ENCODE results near the gene TLR4.

TLR4 gene

GRCh38 chr9:117665601-117666385, 38.4 kb upstream of the TLR4 start:
- Histone ChIP-seq H3K36me3 (replicated peaks; ENCODE audit: low read depth, low read length) (no peaks in the 10 kb centered on the region), H4K20me1 (ENCODE audit: insufficient read depth, low read length) (no peaks in the 10 kb centered on the region), H3K27ac (ENCODE audit: low read length) (no peak overlapping the region), H3K4me3 (ENCODE audit: low read length) (no peak overlapping the region), H3K27me3 (ENCODE audit: low read depth, low read length) (peaks cover under 1% of the 10 kb centered on the region; the same call in 1 of the 2 replicates), H2AFZ (ENCODE audit: low read depth, low read length) (no peak overlapping the region), H3K9me3 (ENCODE audit: insufficient read depth, low read length) (no peaks in the 10 kb centered on the region), H3K79me2 (ENCODE audit: low read length) (no peaks in the 10 kb centered on the region), H3K4me2 (ENCODE audit: low read length) (no peak overlapping the region), H3K9ac (ENCODE audit: low read length) (no peak overlapping the region), H3K4me1 (ENCODE audit: low read length) (no peaks in the 10 kb centered on the region)
- TF ChIP-seq CTCF (IDR thresholded peaks at IDR 0.05; ENCODE audit: low read depth, low read length) (no peak), EZH2phosphoT487 (IDR thresholded peaks at IDR 0.05; ENCODE audit: low read depth) (no peak)

DNA sequence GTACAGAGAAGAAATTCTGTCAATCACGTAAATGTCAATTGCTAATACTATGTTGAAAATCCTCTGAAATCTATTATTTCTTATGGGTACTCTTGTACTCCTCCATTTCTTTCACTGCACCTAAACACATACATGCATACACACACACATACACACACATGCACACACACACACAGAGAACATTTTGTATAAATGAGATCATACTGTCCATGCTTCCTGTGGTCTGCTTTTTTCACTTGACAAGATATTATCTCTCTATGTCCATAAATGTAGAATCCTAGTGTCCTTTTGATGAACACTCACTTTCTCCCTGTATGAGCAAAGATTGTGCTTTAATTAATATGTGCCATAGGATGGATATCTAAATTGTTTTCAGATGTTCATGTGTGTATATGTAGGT, 32.7 kb upstream of the TLR4 start:
- H2AFZ ChIP-seq (ENCODE audit: low read depth, low read length), result no peak overlapping the region
- no peaks in the 10 kb centered on the region for H4K20me1 ChIP-seq (ENCODE audit: insufficient read depth, low read length)
- H3K79me2 ChIP-seq (ENCODE audit: low read length), result no peaks in the 10 kb centered on the region
- H3K4me3 ChIP-seq (ENCODE audit: low read length), result no peak overlapping the region
- H3K4me2 ChIP-seq (ENCODE audit: low read length), result no peak overlapping the region
- H3K9ac ChIP-seq (ENCODE audit: low read length), result no peak overlapping the region
- H3K36me3 ChIP-seq (replicated peaks; ENCODE audit: low read depth, low read length), result no peaks in the 10 kb centered on the region
- TF ChIP-seq CTCF (IDR thresholded peaks at IDR 0.05; ENCODE audit: low read depth, low read length) (no peak), EZH2phosphoT487 (IDR thresholded peaks at IDR 0.05; ENCODE audit: low read depth) (no peak)
- no peaks in the 10 kb centered on the region for H3K9me3 ChIP-seq (ENCODE audit: insufficient read depth, low read length)
- H3K4me1 ChIP-seq (ENCODE audit: low read length), result no peaks in the 10 kb centered on the region
- H3K27ac ChIP-seq (ENCODE audit: low read length), result no peak overlapping the region
- no peaks in the 10 kb centered on the region; the same call in 1 of the 2 replicates for H3K27me3 ChIP-seq (ENCODE audit: low read depth, low read length)

DNA sequence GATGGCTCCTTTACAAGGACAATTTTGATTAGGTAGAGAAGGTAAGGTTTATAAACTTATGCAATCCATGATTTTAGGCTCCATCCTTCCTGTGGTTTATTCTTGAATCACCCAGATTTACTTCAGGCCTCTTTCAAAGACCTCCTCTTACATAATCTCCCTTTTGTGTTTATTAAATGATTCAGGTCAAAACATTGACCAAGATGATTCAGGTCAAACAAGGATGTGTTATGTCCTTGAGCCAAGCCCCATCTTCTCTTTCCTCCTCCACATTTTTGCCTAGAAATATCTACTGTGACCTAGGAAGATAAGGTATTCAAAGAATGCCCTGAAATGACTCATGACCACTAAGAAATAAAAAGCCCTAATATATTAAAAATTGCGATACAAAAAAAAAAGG, 31.8 kb upstream of the TLR4 start:
- Histone ChIP-seq H3K36me3 (replicated peaks; ENCODE audit: low read depth, low read length) (no peaks in the 10 kb centered on the region), H3K79me2 (ENCODE audit: low read length) (no peaks in the 10 kb centered on the region), H3K4me2 (ENCODE audit: low read length) (no peak overlapping the region), H3K9ac (ENCODE audit: low read length) (no peak overlapping the region), H3K4me3 (ENCODE audit: low read length) (no peak overlapping the region), H3K27ac (ENCODE audit: low read length) (no peak overlapping the region), H4K20me1 (ENCODE audit: insufficient read depth, low read length) (no peaks in the 10 kb centered on the region), H3K27me3 (ENCODE audit: low read depth, low read length) (no peaks in the 10 kb centered on the region; the same call in 1 of the 2 replicates), H3K9me3 (ENCODE audit: insufficient read depth, low read length) (no peaks in the 10 kb centered on the region), H2AFZ (ENCODE audit: low read depth, low read length) (no peak overlapping the region), H3K4me1 (ENCODE audit: low read length) (peaks cover under 1% of the 10 kb centered on the region; the same call in 1 of the 2 replicates)
- TF ChIP-seq CTCF (IDR thresholded peaks at IDR 0.05; ENCODE audit: low read depth, low read length) (no peak), EZH2phosphoT487 (IDR thresholded peaks at IDR 0.05; ENCODE audit: low read depth) (no peak)

- H3K36me3 ChIP-seq (replicated peaks; ENCODE audit: low read depth, low read length), result no peaks in the 10 kb centered on the region
- no peak overlapping the region for H2AFZ ChIP-seq (ENCODE audit: low read depth, low read length)
- H3K4me1 ChIP-seq (ENCODE audit: low read length), result peaks cover 19% of the 10 kb centered on the region
- H3K4me3 ChIP-seq (ENCODE audit: low read length), result no peak overlapping the region
- H3K9me3 ChIP-seq (ENCODE audit: insufficient read depth, low read length), result no peaks in the 10 kb centered on the region
- H3K4me2 ChIP-seq (ENCODE audit: low read length), result no peak overlapping the region
- no peak overlapping the region for H3K27ac ChIP-seq (ENCODE audit: low read length)
- TF ChIP-seq EZH2phosphoT487 (IDR thresholded peaks at IDR 0.05; ENCODE audit: low read depth), result no peak
- TF ChIP-seq CTCF (IDR thresholded peaks at IDR 0.05; ENCODE audit: low read depth, low read length), result peak; percentile 15
- H3K9ac ChIP-seq (ENCODE audit: low read length), result no peak overlapping the region
- H3K27me3 ChIP-seq (ENCODE audit: low read depth, low read length), result 0 out of 2 replicates have a peak, but pooled peaks cover 7% of the 10 kb centered on the region
- no peaks in the 10 kb centered on the region for H3K79me2 ChIP-seq (ENCODE audit: low read length)
- H4K20me1 ChIP-seq (ENCODE audit: insufficient read depth, low read length), result no peaks in the 10 kb centered on the region
Measured at GRCh38 chr9:117677572-117677971, 26.6 kb upstream of the TLR4 start.

Measured in OCI-LY3 (cell line).